Bronchial epithelial cell (primary cell): ENCODE measurements around the gene TOGARAM1. TPM values are rescaled to one million over a fixed set of nuclear protein-coding genes. Genes with fewer than 3 reads are reported as not detected.

Source experiments
- DNase-seq: peaks from one replicate; pipeline ENCODE4 v3.0.0-alpha.2; 2010; ENCODE audit warnings: low read depth
- FAIRE-seq: peaks from 2 replicates; lab custom pipeline; 2011; peaks lifted over from hg19 to GRCh38; lab: Jason Lieb, UNC
- H3K27me3 ChIP-seq: 2 replicates; pipeline ENCODE4 v1.5.1; 2011; ENCODE audit warnings: low read length; ENCODE audit not compliant: control insufficient read depth, insufficient read depth
- H3K36me3 ChIP-seq: 2 replicates; pipeline ENCODE4 v1.5.1; 2011; ENCODE audit warnings: low read length; ENCODE audit not compliant: control insufficient read depth, insufficient read depth
- H3K4me3 ChIP-seq: 2 replicates; pipeline ENCODE4 v1.5.1; 2011; ENCODE audit warnings: mild to moderate bottlenecking, low read depth, low read length, control low read depth
- CTCF ChIP-seq: IDR thresholded peaks from 2 replicates; pipeline ENCODE4 v1.5.1; 2011; ENCODE audit warnings: mild to moderate bottlenecking, moderate library complexity, low read length, control low read depth, inconsistent platforms; ENCODE audit not compliant: insufficient read depth, severe bottlenecking
- total RNA-seq: library from RNA; depleted of rRNA; stranded (reverse); fragments of >200 nt; gene quantifications from 2 replicates; pipeline ENCODE4 v1.2.1, GENCODE V29; 2014

Gene TOGARAM1
- total RNA-seq, 1 donor from 2014 or later: 9.0 TPM

GRCh38 chr14:45096218-45096617 lies 134.2 kb downstream of the TOGARAM1 start:
- TF ChIP-seq CTCF: no peak
- Histone ChIP-seq H3K4me3 (no peak overlapping the region), H3K27me3 (no peaks in the 10 kb centered on the region), H3K36me3 (peaks cover 7% of the 10 kb centered on the region)
- no peak for FAIRE-seq
- no peak for DNase-seq

- no peak for TF ChIP-seq CTCF
- H3K4me3 ChIP-seq: no peak overlapping the region
- H3K36me3 ChIP-seq: peaks cover 5% of the 10 kb centered on the region
- no peak for DNase-seq
- no peak for FAIRE-seq
- H3K27me3 ChIP-seq: no peaks in the 10 kb centered on the region
Observed at GRCh38 chr14:45103806-45104205, 141.8 kb downstream of the TOGARAM1 start.

DNA sequence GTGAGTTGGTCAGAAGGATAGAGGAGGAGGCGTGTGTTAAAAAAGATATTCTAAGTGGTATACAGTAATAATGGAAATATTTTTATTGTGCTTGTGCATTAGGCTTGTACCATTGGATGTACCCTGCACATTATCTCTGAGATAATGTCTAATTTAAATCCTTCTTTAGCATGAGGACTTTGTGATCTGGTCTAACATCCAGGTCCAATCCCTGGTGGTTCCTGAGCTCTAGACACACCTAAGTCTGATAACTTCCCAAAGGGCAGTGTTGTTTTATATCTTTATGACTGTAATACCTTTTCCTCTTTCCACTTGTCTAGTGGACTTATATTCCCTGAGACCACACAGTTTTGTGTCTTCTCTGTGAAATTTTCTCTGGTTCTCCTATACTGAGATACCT lies 142.6 kb downstream of the TOGARAM1 start:
- no peak for TF ChIP-seq CTCF
- Histone ChIP-seq H3K4me3 (no peak overlapping the region), H3K27me3 (no peaks in the 10 kb centered on the region), H3K36me3 (peaks cover 5% of the 10 kb centered on the region)
- FAIRE-seq (no peak), DNase-seq (no peak)

- no peak for TF ChIP-seq CTCF
- FAIRE-seq (no peak), DNase-seq (peak; percentile 77)
- no peak overlapping the region for H3K4me3 ChIP-seq
- no peaks in the 10 kb centered on the region for H3K27me3 ChIP-seq
- H3K36me3 ChIP-seq: peaks cover 7% of the 10 kb centered on the region
Observed at GRCh38 chr14:45112896-45113781, 151.1 kb downstream of the TOGARAM1 start.

DNA sequence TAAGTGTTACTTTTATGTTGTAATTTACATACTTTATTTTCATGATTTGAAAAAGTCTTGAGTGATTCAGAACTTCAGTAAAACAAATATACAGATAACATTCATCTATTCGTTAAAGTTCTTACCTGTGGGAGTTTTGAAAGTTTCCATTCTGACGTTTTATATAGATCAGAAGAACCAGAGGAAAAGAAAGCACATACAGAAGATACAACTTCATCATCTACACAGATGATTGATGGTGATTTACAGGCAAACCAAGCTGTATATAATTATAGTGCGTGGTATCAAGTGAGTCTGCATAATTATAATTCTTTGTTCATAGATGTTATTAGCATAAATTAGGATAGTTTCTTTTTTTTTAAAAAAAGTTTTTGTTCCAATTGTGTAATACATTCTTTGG lies 152.3 kb downstream of the TOGARAM1 start:
- DNase-seq (no peak), FAIRE-seq (no peak)
- no peak for TF ChIP-seq CTCF
- Histone ChIP-seq H3K27me3 (no peaks in the 10 kb centered on the region), H3K4me3 (no peak overlapping the region), H3K36me3 (peaks cover 9% of the 10 kb centered on the region)
